HG03439 (cell line): Measurements from ENCODE around the gene MRFAP1L1.

Experiments used
- ATAC-seq: cut with Tn5 transposase; IDR thresholded peaks from one replicate; pipeline ENCODE4 v1.9.1; 2021; ENCODE audit warnings: mild to moderate bottlenecking, moderate library complexity; ENCODE audit not compliant: unreplicated experiment

Gene MRFAP1L1

GRCh38 chr4:6665320-6665654 is 44.4 kb downstream of the MRFAP1L1 start:
- ATAC-seq, result no peak

DNA sequence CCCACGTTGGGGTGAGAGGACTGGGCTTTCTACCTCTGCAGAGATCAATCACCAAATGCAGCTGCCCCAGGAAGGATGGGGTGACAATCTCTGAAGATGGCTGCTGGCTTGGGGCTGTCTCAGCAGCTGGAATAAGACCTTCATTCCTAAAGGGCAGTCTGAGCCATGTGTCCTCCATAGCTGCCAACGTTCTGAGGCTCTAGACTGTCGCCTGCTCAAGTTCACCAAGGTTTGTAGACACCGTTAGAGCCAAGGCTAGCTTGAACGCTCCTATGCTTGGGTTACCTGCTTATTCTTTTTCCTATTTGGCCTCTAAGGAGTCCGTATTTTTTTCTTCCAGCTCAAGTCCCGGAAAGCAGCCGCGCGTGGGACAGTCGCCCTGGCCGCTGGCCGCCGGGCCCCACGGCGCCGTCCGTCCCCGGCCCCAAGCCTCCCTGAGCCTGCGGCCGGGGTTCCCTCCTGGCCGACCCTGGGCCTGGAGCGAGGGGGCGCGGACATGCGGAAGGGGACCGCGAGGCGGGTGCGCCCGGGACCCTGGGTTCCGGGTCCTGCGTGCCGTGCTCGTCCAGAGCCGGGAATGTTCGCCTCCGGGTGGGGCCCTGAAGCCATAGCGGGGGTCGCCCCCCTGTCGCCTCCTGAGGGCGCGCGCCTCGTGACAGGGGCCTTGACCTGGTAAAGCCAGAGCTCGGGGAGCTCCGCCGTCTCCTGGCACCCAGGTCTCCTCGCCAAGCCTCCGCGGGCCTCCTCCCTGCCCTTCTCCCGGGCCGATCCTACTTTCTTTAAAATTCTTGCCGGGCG is 45.9 kb downstream of the MRFAP1L1 start:
- no peak for ATAC-seq

GRCh38 chr4:6662591-6662990 is 47.1 kb downstream of the MRFAP1L1 start:
- no peak for ATAC-seq

- ATAC-seq, result no peak
Measured at GRCh38 chr4:6660430-6660829, 49.2 kb downstream of the MRFAP1L1 start.

DNA sequence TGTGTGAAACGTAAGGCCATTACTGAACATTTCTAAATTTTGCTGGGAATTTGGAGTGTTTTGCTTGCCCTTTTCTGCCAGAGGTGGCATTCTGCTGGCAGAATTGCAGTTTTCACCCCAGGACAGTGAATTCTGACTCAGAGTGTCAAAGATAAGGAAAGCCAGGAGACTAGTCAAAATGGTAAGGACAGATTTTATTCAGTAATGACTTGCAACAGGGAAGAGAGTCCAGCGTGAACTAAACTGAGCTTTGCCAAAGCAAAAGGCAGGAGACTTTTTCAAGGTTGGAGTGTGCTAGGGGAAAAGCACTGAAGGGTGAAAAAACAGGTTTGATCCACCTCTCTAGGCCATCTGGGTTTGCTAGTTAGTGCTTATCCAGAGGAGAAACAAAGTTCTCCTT is 49.8 kb downstream of the MRFAP1L1 start:
- no peak for ATAC-seq

GRCh38 chr4:6658597-6659075 is 51.0 kb downstream of the MRFAP1L1 start:
- ATAC-seq, result no peak

GRCh38 chr4:6658209-6658595 is 51.5 kb downstream of the MRFAP1L1 start:
- no peak for ATAC-seq
